RPMI8226 (cell line): ENCODE measurements around the gene SARNP.
A peak's percentile ranks its signal among the peaks of the same experiment; 100 is the strongest.

Experiments used
- DNase-seq: peaks from one replicate; pipeline ENCODE4 v3.0.0-alpha.2; 2015

SARNP gene

GRCh38 chr12:55739025-55739378, 78.5 kb downstream of the SARNP start:
- no peak for DNase-seq

- peak; percentile 91 for DNase-seq
Measured at GRCh38 chr12:55738123-55739024, 79.2 kb downstream of the SARNP start.

GRCh38 chr12:55737581-55738122, 79.9 kb downstream of the SARNP start:
- DNase-seq, result peak; percentile 26

- peak; percentile 70 for DNase-seq
Measured at GRCh38 chr12:55736780-55737580, 80.5 kb downstream of the SARNP start.

GRCh38 chr12:55736076-55736475, 81.4 kb downstream of the SARNP start:
- no peak for DNase-seq

- no peak for DNase-seq
Measured at GRCh38 chr12:55734595-55734994, 82.9 kb downstream of the SARNP start.

- no peak for DNase-seq
Measured at GRCh38 chr12:55733858-55734257, 83.7 kb downstream of the SARNP start.

GRCh38 chr12:55733021-55733555, 84.4 kb downstream of the SARNP start:
- no peak for DNase-seq

- no peak for DNase-seq
Measured at GRCh38 chr12:55732288-55732687, 85.2 kb downstream of the SARNP start.

GRCh38 chr12:55729819-55730818, 87.4 kb downstream of the SARNP start:
- peak; percentile 23 for DNase-seq

- peak; percentile 76 for DNase-seq
Measured at GRCh38 chr12:55728939-55729818, 88.3 kb downstream of the SARNP start, which contains the start of gene CD63. Gene CD63 (minus strand): TSS chr12:55729009. CDS start chr12:55728341, 668 bp downstream.

- peak; percentile 38 for DNase-seq
Measured at GRCh38 chr12:55728186-55728938, 89.2 kb downstream of the SARNP start.

- DNase-seq, result no peak
Measured at GRCh38 chr12:55727643-55728185, 89.8 kb downstream of the SARNP start.

- DNase-seq, result no peak
Measured at GRCh38 chr12:55726971-55727370, 90.6 kb downstream of the SARNP start.

GRCh38 chr12:55725556-55725955, 92.0 kb downstream of the SARNP start:
- no peak for DNase-seq

GRCh38 chr12:55724940-55725309, 92.6 kb downstream of the SARNP start:
- no peak for DNase-seq

GRCh38 chr12:55724226-55724939, 93.1 kb downstream of the SARNP start:
- DNase-seq, result peak; percentile 68

GRCh38 chr12:55723516-55724225, 93.9 kb downstream of the SARNP start:
- DNase-seq, result no peak

GRCh38 chr12:55722948-55723347, 94.6 kb downstream of the SARNP start:
- DNase-seq, result no peak
